B cell (primary cell): ENCODE measurements around the gene CNTN4. TPM values are rescaled to one million over a fixed set of nuclear protein-coding genes. Genes with fewer than 3 reads are reported as not detected.

Source experiments
- ATAC-seq: fragments of 200-7000 bp; cut with Tn5 transposase; one replicate; pipeline ENCODE4 v1.10.0; 2021; ENCODE audit warnings: low read depth, mild to moderate bottlenecking, moderate number of reproducible peaks, moderate library complexity
- CTCF ChIA-PET: fragments of 350-600 bp; sonication (Branson Sonifier 250); formaldehyde crosslinking; loops from one replicate; lab custom pipeline; 2021; ENCODE audit warnings: antibody characterized with exemption, inconsistent platforms; lab: Charles Lee
- POLR2A ChIA-PET: fragments of 350-600 bp; sonication (Branson Sonifier 250); formaldehyde crosslinking; loops from one replicate; lab custom pipeline; 2021; ENCODE audit warnings: antibody characterized with exemption; lab: Charles Lee
- DNase-seq: peaks from one replicate; pipeline ENCODE4 v3.0.0; 2013
- H2AFZ ChIP-seq: 2 replicates; pipeline ENCODE4 v1.6.1; 2012; ENCODE audit warnings: mild to moderate bottlenecking, low read depth, low read length; ENCODE audit not compliant: insufficient read depth, poor library complexity, severe bottlenecking
- H3K27ac ChIP-seq, 2 donors: 1 replicate in 1 of 2; 2 replicates in 1 of 2; pipeline ENCODE4 v1.5.1; 2012 to 2013; ENCODE audit warnings: low read length in 2 of 2, mild to moderate bottlenecking in 2 of 2, moderate library complexity in 1 of 2
- H3K27me3 ChIP-seq, 4 experiments: fragments of 200-600 bp in 1 of 4; sonication (generic) in 1 of 4; replicated peaks in 1 of 4; 1 replicate in 2 of 4; 2 replicates in 2 of 4; pipeline versions ENCODE4 v1.6.1 to v1.7.0; 2013 to 2016; ENCODE audit warnings: low read length in 3 of 4, mild to moderate bottlenecking in 2 of 4, mixed read lengths in 1 of 4, moderate library complexity in 1 of 4; ENCODE audit not compliant: insufficient read depth in 4 of 4, control insufficient read depth in 3 of 4; ENCODE audit errors: control extremely low read depth in 1 of 4
- H3K36me3 ChIP-seq, 2 experiments: replicated peaks in 1 of 2; 1 replicate in 1 of 2; 2 replicates in 1 of 2; pipeline versions ENCODE4 v1.6.1 to v1.7.1; 2013; ENCODE audit warnings: low read length in 1 of 2; ENCODE audit not compliant: insufficient read depth in 2 of 2, control insufficient read depth in 1 of 2; ENCODE audit errors: control extremely low read depth in 1 of 2, extremely low read depth in 1 of 2
- H3K4me1 ChIP-seq, 2 donors: fragments of 200-600 bp in 1 of 2; sonication (generic) in 1 of 2; 1 replicate in 1 of 2; 2 replicates in 1 of 2; pipeline versions ENCODE4 v1.5.1 to v1.6.1; 2013 to 2017; ENCODE audit warnings: low read length in 2 of 2; ENCODE audit not compliant: control insufficient read depth in 2 of 2, insufficient read depth in 2 of 2
- H3K4me2 ChIP-seq: replicated peaks from 2 replicates; pipeline ENCODE3; 2012; ENCODE audit warnings: mild to moderate bottlenecking, low read depth, low read length; ENCODE audit not compliant: poor library complexity, severe bottlenecking
- H3K4me3 ChIP-seq, 5 experiments: fragments of 200-600 bp in 1 of 5; sonication (generic) in 1 of 5; 1 replicate in 3 of 5; 2 replicates in 2 of 5; pipeline versions ENCODE4 v1.5.1 to v1.7.0; 2011 to 2016; ENCODE audit warnings: low read length in 4 of 5, mild to moderate bottlenecking in 4 of 5, low read depth in 2 of 5, control low read depth in 1 of 5, moderate library complexity in 1 of 5; ENCODE audit not compliant: insufficient read depth in 1 of 5; ENCODE audit errors: control extremely low read depth in 1 of 5, extremely low read depth in 1 of 5
- H3K79me2 ChIP-seq: fragments of 200-600 bp; sonication (generic); one replicate; pipeline ENCODE4 v1.6.0; 2016; ENCODE audit warnings: low read length; ENCODE audit not compliant: control insufficient read depth, insufficient read depth
- H3K9ac ChIP-seq: fragments of 200-600 bp; sonication (generic); 2 replicates; pipeline ENCODE4 v1.6.1; 2017; ENCODE audit warnings: mild to moderate bottlenecking, low read length, moderate library complexity
- H3K9me3 ChIP-seq, 3 donors: one replicate each; pipeline versions ENCODE4 v1.6.1 to v1.7.1; 2013; ENCODE audit warnings: low read length in 2 of 3; ENCODE audit not compliant: control insufficient read depth in 2 of 3, insufficient read depth in 1 of 3; ENCODE audit errors: control extremely low read depth in 1 of 3
- H4K20me1 ChIP-seq: 2 replicates; pipeline ENCODE4 v1.6.0; 2012; ENCODE audit warnings: mild to moderate bottlenecking, low read length; ENCODE audit not compliant: insufficient read depth, control insufficient read depth, poor library complexity, severe bottlenecking
- H3K27ac Mint-ChIP-seq: one replicate; pipeline ENCODE4 v1.8.0; 2021; ENCODE audit warnings: mixed read lengths
- H3K27me3 Mint-ChIP-seq: one replicate; pipeline ENCODE4 v1.8.0; 2021; ENCODE audit warnings: mixed read lengths
- H3K4me1 Mint-ChIP-seq: one replicate; pipeline ENCODE4 v1.8.0; 2021; ENCODE audit warnings: mixed read lengths
- H3K4me3 Mint-ChIP-seq: one replicate; pipeline ENCODE4 v1.8.0; 2021; ENCODE audit warnings: mixed read lengths
- H3K9me3 Mint-ChIP-seq: one replicate; pipeline ENCODE4 v1.8.0; 2022; ENCODE audit warnings: mixed read lengths; ENCODE audit not compliant: insufficient read depth
- EZH2 ChIP-seq: IDR thresholded peaks from 2 replicates; pipeline ENCODE4 v1.6.1; 2012; ENCODE audit warnings: borderline replicate concordance, low read depth, mild to moderate bottlenecking, moderate library complexity, low read length; ENCODE audit not compliant: insufficient read depth, poor library complexity, severe bottlenecking
- WGBS: methylation state at CpG from one replicate; pipeline ENCODE4 v1.1.5; 2013; ENCODE audit warnings: missing lambda C conversion rate; ENCODE audit not compliant: insufficient coverage; 5-methylcytosine and 5-hydroxymethylcytosine counted together
- intact Hi-C: fragments of 100-400 bp; cut with micrococcal nuclease; formaldehyde crosslinking; loops from one replicate; pipeline ENCODE4 v1.10.0; 2022
- polyA plus RNA-seq: library from polyadenylated mRNA; depleted of rRNA; stranded (reverse); fragments of >200 nt; gene quantifications from 2 replicates; pipeline ENCODE4 v1.2.3, GENCODE V29; 2012
- total RNA-seq, 2 donors: library from RNA; stranded (reverse); fragments of 120-200 nt in 1 of 2; gene quantifications; 1 replicate in 1 of 2; 2 replicates in 1 of 2; pipeline versions ENCODE4 v1.2.3 to v1.2.4, GENCODE V29; 2013 to 2022
- TF ChIP-seq, protein P1 (sequence below): fragments of 200-600 bp; IDR thresholded peaks from one replicate; pipeline ENCODE4 v1.8.0; 2022; ENCODE audit warnings: antibody characterized with exemption, mild to moderate bottlenecking

The CNTN4 gene
- total and polyA plus RNA-seq, 2 donors (not counting 1 experiment from before 2014, with no cell fraction given) = 0.05 TPM; not detected in 1

DNA sequence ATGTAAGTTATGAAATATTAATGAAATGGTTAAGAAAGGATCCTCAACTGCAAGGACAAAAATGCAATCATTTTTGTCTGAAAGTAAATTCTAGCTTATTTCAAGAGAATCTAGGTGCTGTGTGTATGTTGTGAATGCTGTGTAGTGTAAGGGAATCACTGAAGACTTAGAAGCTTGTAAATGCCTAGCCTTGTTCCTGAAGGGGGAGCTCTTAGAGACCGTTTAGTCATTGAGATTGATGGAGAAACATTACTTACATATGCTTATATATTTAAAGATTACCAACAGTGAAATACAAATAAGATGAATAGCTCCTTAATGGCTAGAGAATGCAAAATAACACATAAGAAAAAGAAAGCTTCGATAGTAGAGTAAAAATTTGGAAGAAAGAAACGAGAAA lies 67.9 kb downstream of the CNTN4 start:
- Histone ChIP-seq H3K79me2 (no peaks in the 10 kb centered on the region), H3K27ac (no peak overlapping the region), H2AFZ (no peak overlapping the region), H3K36me3 (no peaks in the 10 kb centered on the region), H3K4me2 (no peak overlapping the region), H3K9ac (no peak overlapping the region), H3K9me3 (no peaks in the 10 kb centered on the region), H4K20me1 (no peaks in the 10 kb centered on the region), H3K27me3 (no peaks in the 10 kb centered on the region), H3K4me3 (no peak overlapping the region), H3K4me1 (no peaks in the 10 kb centered on the region)
- DNase-seq (no peak), ATAC-seq (no peak)
- H3K27me3 Mint-ChIP-seq = no peaks in the 10 kb centered on the region
- ChIA-PET CTCF (no interaction called here), POLR2A (no interaction called here)
- peaks cover under 1% of the 10 kb centered on the region for H3K9me3 Mint-ChIP-seq
- H3K27ac Mint-ChIP-seq = no peak overlapping the region
- H3K4me3 Mint-ChIP-seq = no peak overlapping the region
- WGBS = no CpG with 5 or more reads among the region's 3 CpGs
- TF ChIP-seq, protein P1, sequence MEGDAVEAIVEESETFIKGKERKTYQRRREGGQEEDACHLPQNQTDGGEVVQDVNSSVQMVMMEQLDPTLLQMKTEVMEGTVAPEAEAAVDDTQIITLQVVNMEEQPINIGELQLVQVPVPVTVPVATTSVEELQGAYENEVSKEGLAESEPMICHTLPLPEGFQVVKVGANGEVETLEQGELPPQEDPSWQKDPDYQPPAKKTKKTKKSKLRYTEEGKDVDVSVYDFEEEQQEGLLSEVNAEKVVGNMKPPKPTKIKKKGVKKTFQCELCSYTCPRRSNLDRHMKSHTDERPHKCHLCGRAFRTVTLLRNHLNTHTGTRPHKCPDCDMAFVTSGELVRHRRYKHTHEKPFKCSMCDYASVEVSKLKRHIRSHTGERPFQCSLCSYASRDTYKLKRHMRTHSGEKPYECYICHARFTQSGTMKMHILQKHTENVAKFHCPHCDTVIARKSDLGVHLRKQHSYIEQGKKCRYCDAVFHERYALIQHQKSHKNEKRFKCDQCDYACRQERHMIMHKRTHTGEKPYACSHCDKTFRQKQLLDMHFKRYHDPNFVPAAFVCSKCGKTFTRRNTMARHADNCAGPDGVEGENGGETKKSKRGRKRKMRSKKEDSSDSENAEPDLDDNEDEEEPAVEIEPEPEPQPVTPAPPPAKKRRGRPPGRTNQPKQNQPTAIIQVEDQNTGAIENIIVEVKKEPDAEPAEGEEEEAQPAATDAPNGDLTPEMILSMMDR = no peak
- TF ChIP-seq EZH2 = no peak
- intact Hi-C loops = no loop called here
- no peaks in the 10 kb centered on the region for H3K4me1 Mint-ChIP-seq

- DNase-seq (no peak), ATAC-seq (no peak)
- H3K9me3 Mint-ChIP-seq = peaks cover 5% of the 10 kb centered on the region
- WGBS = 78% methylated on average over 3 of the region's 4 CpGs
- Histone ChIP-seq H3K27me3 (no peaks in the 10 kb centered on the region), H3K79me2 (no peaks in the 10 kb centered on the region), H3K4me3 (no peak overlapping the region), H3K27ac (no peak overlapping the region), H4K20me1 (no peaks in the 10 kb centered on the region), H3K36me3 (no peaks in the 10 kb centered on the region), H3K4me1 (no peaks in the 10 kb centered on the region), H3K4me2 (no peak overlapping the region), H3K9ac (no peak overlapping the region), H3K9me3 (peaks cover 0 to 3% (median 0%) of the 10 kb centered on the region in 3 donors), H2AFZ (no peak overlapping the region)
- H3K27ac Mint-ChIP-seq = no peak overlapping the region
- H3K4me3 Mint-ChIP-seq = no peak overlapping the region
- ChIA-PET POLR2A (no interaction called here), CTCF (no interaction called here)
- no peaks in the 10 kb centered on the region for H3K27me3 Mint-ChIP-seq
- H3K4me1 Mint-ChIP-seq = no peaks in the 10 kb centered on the region
- intact Hi-C loops = no loop called here
- TF ChIP-seq EZH2 = no peak
- TF ChIP-seq, protein P1 = no peak
Measured at GRCh38 chr3:2172561-2173171, 74.0 kb downstream of the CNTN4 start.
